Measurements from ENCODE around the gene MAST3. TPM values are rescaled to one million over a fixed set of nuclear protein-coding genes. Genes with fewer than 3 reads are reported as not detected.
A peak's percentile ranks its signal among the peaks of the same experiment; 100 is the strongest.

The MAST3 gene
- polyA plus RNA-seq, 1 of the 3 experiments (the other 2 are of a cell fraction), result 4.5 TPM

DNA sequence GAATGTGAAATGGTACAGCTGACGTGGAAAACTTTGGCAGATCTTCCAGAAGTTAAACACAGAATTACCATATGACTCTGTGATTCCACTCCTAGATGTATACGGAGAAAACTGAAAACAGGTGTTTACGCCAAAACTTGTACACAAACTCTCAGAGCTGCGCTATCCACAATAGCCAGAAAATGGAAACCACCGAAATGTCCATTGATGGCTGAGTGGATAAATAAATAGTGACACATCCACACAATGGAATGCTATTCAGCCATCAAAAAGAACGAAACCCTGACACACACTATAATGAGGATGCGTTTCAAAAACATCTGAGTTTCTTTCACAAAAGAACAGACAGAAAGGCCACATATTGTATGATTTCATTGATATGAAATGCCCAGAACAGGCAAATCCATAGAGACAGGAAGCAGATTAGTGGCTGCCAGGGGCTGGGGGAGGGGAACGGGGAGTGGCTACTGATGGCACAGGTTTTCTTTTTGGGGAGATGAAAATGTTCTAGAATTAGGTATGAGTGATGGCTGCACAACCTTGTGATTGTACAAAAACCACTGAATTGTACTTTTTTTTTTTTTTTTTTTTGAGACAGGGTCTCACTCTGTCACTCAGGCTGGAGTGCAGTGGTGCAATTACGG is 43.9 kb upstream of the MAST3 start:
- H4K20me1 ChIP-seq (ENCODE audit: insufficient read depth), result no peaks in the 10 kb centered on the region
- H3K9me2 ChIP-seq, result no peaks in the 10 kb centered on the region
- no peaks in the 10 kb centered on the region for H3K9me3 ChIP-seq
- no peak overlapping the region; the same call in 1 of the 2 replicates for H2AFZ ChIP-seq (ENCODE audit: low read depth)
- 37% methylated on average over 9 of the region's 9 CpGs for WGBS (ENCODE audit: low lambda C conversion rate)
- peaks cover 7% of the 10 kb centered on the region for H3F3A ChIP-seq (replicated peaks; ENCODE audit: insufficient read depth)
- TF ChIP-seq TCF12 (IDR thresholded peaks at IDR 0.05) (peak; percentile 12; the same call in 1 of the 2 replicates), GATA2 (CRISPR knock-in tag; IDR thresholded peaks at IDR 0.05) (no peak), FOSL2 (IDR thresholded peaks at IDR 0.05; ENCODE audit: borderline replicate concordance, low read depth) (0 out of 2 replicates have a peak, but pooled peaks have one; percentile 9), CHD2 (IDR thresholded peaks at IDR 0.05; ENCODE audit: low read length, partially characterized antibody) (no peak), RCOR1 (IDR thresholded peaks at IDR 0.05; ENCODE audit: low read length) (no peak), RAD21 (IDR thresholded peaks at IDR 0.05; ENCODE audit: low read length) (no peak), TAF1 (IDR thresholded peaks at IDR 0.05; ENCODE audit: borderline replicate concordance, low read depth, low read length) (no peak), MEF2A (IDR thresholded peaks at IDR 0.05; ENCODE audit: borderline replicate concordance, low read depth) (no peak), JUND (IDR thresholded peaks at IDR 0.05) (no peak)
- TF ChIP-seq, protein P1, sequence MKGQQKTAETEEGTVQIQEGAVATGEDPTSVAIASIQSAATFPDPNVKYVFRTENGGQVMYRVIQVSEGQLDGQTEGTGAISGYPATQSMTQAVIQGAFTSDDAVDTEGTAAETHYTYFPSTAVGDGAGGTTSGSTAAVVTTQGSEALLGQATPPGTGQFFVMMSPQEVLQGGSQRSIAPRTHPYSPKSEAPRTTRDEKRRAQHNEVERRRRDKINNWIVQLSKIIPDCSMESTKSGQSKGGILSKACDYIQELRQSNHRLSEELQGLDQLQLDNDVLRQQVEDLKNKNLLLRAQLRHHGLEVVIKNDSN (IDR thresholded peaks at IDR 0.05; ENCODE audit: borderline replicate concordance, low read depth), result no peak
- H3K4me3 ChIP-seq (ENCODE audit: low read depth in 2 of 2, low read length in 1 of 2), result no peak overlapping the region
- H3K36me3 ChIP-seq (replicated peaks in 1 of 2; ENCODE audit: control insufficient read depth in 1 of 2, insufficient read depth in 2 of 2, low read length in 1 of 2), result no peaks in the 10 kb centered on the region
- no peaks in the 10 kb centered on the region for H3K27me3 ChIP-seq (ENCODE audit: insufficient read depth)
- H3K4me1 ChIP-seq (ENCODE audit: control insufficient read depth in 1 of 2, insufficient read depth in 2 of 2, low read depth in 1 of 2, low read length in 1 of 2), result peaks cover 2 to 5% of the 10 kb centered on the region in 2 experiments; a peak in 2 of 4 replicates
- H3K4me2 ChIP-seq, result no peak overlapping the region
- DNase-seq, result no peak
- H3K9ac ChIP-seq, result no peak overlapping the region
- no peaks in the 10 kb centered on the region for H3K79me2 ChIP-seq (ENCODE audit: insufficient read depth)
- CTCF ChIA-PET, result interaction anchor here (1.1 to 8.9 kb wide), 4 partner anchors 45 to 115 kb away, joined by 3 to 118 read pairs (median 3); partner anchors contain the start of gene ARRDC2
- POLR2A ChIA-PET, result no interaction called here
- peak overlapping the region in 1 of 2 experiments; percentile 10; a peak in 1 of 4 replicates for H3K27ac ChIP-seq (ENCODE audit: low read depth in 2 of 2, low read length in 1 of 2)

DNA sequence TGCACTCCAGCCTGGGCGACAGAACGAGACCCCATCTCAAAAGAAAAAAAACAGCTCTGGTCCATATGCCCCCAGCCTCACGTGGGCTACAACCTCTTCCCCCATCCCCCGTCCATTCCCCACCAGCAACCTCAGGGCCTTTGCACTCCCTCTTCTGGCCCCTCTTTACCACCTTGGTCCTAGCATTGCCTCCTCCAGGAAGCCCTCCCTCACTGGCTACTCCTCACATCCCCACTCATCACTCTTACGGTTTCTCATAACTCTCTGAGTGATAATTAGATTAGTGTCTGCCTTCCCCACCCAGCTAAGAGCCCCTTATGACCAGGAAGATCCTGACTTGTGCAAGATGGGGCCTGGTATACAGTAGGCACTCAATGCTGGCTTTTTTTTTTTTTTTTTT is 41.6 kb upstream of the MAST3 start:
- Histone ChIP-seq H3K36me3 (replicated peaks in 1 of 2; ENCODE audit: control insufficient read depth in 1 of 2, insufficient read depth in 2 of 2, low read length in 1 of 2) (no peaks in the 10 kb centered on the region), H3F3A (replicated peaks; ENCODE audit: insufficient read depth) (peaks cover 7% of the 10 kb centered on the region), H3K4me1 (ENCODE audit: control insufficient read depth in 1 of 2, insufficient read depth in 2 of 2, low read depth in 1 of 2, low read length in 1 of 2) (peaks cover 3 to 5% of the 10 kb centered on the region in 2 experiments; a peak in 2 of 4 replicates), H4K20me1 (ENCODE audit: insufficient read depth) (no peaks in the 10 kb centered on the region), H2AFZ (ENCODE audit: low read depth) (no peak overlapping the region), H3K27me3 (ENCODE audit: insufficient read depth) (no peaks in the 10 kb centered on the region), H3K9me2 (no peaks in the 10 kb centered on the region), H3K27ac (ENCODE audit: low read depth in 2 of 2, low read length in 1 of 2) (no peak overlapping the region), H3K79me2 (ENCODE audit: insufficient read depth) (no peaks in the 10 kb centered on the region), H3K9me3 (no peaks in the 10 kb centered on the region), H3K4me2 (no peak overlapping the region), H3K4me3 (ENCODE audit: low read depth in 2 of 2, low read length in 1 of 2) (no peak overlapping the region), H3K9ac (no peak overlapping the region)
- CTCF ChIA-PET, result interaction anchor here (0.5 to 8.9 kb wide), 4 partner anchors 15 to 59 kb away, joined by 3 to 118 read pairs (median 10); partner anchors contain the start of gene ARRDC2
- DNase-seq, result no peak
- POLR2A ChIA-PET, result no interaction called here
- 95% methylated on average over 5 of the region's 5 CpGs for WGBS (ENCODE audit: low lambda C conversion rate)
- no peak for TF ChIP-seq NRF1 (IDR thresholded peaks at IDR 0.05; ENCODE audit: low read depth, low read length)
- no peak for TF ChIP-seq TAF1 (IDR thresholded peaks at IDR 0.05; ENCODE audit: borderline replicate concordance, low read depth, low read length)
- TF ChIP-seq, protein P2, sequence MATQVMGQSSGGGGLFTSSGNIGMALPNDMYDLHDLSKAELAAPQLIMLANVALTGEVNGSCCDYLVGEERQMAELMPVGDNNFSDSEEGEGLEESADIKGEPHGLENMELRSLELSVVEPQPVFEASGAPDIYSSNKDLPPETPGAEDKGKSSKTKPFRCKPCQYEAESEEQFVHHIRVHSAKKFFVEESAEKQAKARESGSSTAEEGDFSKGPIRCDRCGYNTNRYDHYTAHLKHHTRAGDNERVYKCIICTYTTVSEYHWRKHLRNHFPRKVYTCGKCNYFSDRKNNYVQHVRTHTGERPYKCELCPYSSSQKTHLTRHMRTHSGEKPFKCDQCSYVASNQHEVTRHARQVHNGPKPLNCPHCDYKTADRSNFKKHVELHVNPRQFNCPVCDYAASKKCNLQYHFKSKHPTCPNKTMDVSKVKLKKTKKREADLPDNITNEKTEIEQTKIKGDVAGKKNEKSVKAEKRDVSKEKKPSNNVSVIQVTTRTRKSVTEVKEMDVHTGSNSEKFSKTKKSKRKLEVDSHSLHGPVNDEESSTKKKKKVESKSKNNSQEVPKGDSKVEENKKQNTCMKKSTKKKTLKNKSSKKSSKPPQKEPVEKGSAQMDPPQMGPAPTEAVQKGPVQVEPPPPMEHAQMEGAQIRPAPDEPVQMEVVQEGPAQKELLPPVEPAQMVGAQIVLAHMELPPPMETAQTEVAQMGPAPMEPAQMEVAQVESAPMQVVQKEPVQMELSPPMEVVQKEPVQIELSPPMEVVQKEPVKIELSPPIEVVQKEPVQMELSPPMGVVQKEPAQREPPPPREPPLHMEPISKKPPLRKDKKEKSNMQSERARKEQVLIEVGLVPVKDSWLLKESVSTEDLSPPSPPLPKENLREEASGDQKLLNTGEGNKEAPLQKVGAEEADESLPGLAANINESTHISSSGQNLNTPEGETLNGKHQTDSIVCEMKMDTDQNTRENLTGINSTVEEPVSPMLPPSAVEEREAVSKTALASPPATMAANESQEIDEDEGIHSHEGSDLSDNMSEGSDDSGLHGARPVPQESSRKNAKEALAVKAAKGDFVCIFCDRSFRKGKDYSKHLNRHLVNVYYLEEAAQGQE (IDR thresholded peaks at IDR 0.05; ENCODE audit: low read depth, low read length), result no peak
- TF ChIP-seq, protein P3, sequence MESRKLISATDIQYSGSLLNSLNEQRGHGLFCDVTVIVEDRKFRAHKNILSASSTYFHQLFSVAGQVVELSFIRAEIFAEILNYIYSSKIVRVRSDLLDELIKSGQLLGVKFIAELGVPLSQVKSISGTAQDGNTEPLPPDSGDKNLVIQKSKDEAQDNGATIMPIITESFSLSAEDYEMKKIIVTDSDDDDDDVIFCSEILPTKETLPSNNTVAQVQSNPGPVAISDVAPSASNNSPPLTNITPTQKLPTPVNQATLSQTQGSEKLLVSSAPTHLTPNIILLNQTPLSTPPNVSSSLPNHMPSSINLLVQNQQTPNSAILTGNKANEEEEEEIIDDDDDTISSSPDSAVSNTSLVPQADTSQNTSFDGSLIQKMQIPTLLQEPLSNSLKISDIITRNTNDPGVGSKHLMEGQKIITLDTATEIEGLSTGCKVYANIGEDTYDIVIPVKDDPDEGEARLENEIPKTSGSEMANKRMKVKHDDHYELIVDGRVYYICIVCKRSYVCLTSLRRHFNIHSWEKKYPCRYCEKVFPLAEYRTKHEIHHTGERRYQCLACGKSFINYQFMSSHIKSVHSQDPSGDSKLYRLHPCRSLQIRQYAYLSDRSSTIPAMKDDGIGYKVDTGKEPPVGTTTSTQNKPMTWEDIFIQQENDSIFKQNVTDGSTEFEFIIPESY (IDR thresholded peaks at IDR 0.05; ENCODE audit: borderline replicate concordance, low read depth), result no peak
- no peak for TF ChIP-seq YY1 (IDR thresholded peaks at IDR 0.05; ENCODE audit: low read depth)
- TF ChIP-seq, protein P4, sequence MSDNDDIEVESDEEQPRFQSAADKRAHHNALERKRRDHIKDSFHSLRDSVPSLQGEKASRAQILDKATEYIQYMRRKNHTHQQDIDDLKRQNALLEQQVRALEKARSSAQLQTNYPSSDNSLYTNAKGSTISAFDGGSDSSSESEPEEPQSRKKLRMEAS (IDR thresholded peaks at IDR 0.05; ENCODE audit: low read depth), result no peak
- no peak for TF ChIP-seq RFX5 (IDR thresholded peaks at IDR 0.05; ENCODE audit: low read length)
- no peak for TF ChIP-seq RXRA (IDR thresholded peaks at IDR 0.05; ENCODE audit: borderline replicate concordance, low read depth)
- TF ChIP-seq NFIC (IDR thresholded peaks at IDR 0.05; ENCODE audit: borderline replicate concordance), result no peak
- TF ChIP-seq, protein P1 (IDR thresholded peaks at IDR 0.05; ENCODE audit: borderline replicate concordance, low read depth), result no peak
- TF ChIP-seq RCOR1 (IDR thresholded peaks at IDR 0.05; ENCODE audit: low read length), result no peak
- no peak for TF ChIP-seq EP300 (IDR thresholded peaks at IDR 0.05; ENCODE audit: borderline replicate concordance in 1 of 2, low read depth in 1 of 2, low read length in 1 of 2)
- no peak for TF ChIP-seq FOXJ3 (CRISPR knock-in tag; IDR thresholded peaks at IDR 0.05)
